GM18873 (cell line): ENCODE data around the gene MTCL1.
A peak's percentile ranks its signal among the peaks of the same experiment; 100 is the strongest.

ENCODE experiments used
- ATAC-seq: cut with Tn5 transposase; IDR thresholded peaks from one replicate; pipeline ENCODE4 v1.9.1; 2021; ENCODE audit warnings: mild to moderate bottlenecking, moderate library complexity, moderate number of reproducible peaks; ENCODE audit not compliant: unreplicated experiment, low FRiP score

The MTCL1 gene

DNA sequence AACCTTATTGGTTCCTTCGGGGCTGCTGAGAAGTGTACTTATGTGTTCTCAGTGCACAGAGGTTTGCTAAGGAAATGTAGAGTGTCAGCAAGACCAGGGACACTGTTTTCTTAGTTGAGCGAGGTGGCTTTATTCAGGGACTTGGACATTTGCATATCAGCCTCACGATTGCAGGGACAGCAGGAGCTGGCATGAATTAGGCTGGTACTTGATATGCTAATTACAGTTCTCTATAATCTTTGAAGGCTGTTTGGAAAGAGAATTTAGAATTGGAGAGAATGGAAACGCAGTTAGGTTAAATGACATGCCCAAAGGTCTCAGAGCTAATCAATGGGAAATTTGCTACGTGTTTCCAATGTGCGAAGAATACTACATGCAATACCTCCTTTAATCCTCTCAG lies 18.7 kb upstream of the MTCL1 start:
- no peak for ATAC-seq

GRCh38 chr18:8688216-8688800 lies 17.0 kb upstream of the MTCL1 start:
- no peak for ATAC-seq

DNA sequence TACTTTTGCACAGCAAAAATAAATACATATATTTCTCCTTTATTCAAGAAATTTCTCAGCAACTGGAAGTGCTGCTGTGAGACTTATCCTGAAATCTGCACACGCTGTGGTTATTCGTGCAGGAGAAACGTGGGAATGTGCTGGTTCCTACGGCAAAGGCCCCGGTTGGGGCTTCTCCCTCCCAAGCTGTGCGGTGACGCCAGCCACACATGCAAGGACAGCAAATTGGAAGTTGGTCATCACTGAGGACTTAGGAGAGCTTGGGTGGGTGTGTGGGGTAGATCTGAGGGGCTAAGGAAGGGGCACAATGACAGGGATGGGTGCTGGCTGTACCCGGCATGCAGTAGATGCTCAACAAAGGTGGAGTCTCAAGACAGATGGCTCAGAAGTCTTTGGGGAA lies 16.5 kb upstream of the MTCL1 start:
- no peak for ATAC-seq

DNA sequence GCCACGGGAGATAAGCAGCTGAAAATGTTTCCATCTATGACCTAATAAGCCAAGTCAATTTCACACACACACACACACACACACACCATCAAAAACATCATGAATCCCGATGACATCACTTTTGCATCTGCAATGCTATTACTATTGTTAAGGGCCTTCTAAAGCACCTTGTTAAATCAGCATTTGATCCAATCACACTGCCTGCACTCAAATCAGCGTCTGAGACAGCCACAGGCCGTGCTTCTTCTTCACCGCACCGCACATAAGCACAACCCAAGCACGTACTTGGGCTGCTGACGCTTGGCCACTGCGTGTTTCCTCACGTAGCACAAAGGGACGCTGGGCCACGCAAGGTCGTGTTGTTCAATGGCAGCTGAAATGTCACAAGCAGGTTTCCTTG lies 15.8 kb upstream of the MTCL1 start:
- no peak for ATAC-seq

- ATAC-seq: no peak
Measured at GRCh38 chr18:8694891-8695290, 10.5 kb upstream of the MTCL1 start.

DNA sequence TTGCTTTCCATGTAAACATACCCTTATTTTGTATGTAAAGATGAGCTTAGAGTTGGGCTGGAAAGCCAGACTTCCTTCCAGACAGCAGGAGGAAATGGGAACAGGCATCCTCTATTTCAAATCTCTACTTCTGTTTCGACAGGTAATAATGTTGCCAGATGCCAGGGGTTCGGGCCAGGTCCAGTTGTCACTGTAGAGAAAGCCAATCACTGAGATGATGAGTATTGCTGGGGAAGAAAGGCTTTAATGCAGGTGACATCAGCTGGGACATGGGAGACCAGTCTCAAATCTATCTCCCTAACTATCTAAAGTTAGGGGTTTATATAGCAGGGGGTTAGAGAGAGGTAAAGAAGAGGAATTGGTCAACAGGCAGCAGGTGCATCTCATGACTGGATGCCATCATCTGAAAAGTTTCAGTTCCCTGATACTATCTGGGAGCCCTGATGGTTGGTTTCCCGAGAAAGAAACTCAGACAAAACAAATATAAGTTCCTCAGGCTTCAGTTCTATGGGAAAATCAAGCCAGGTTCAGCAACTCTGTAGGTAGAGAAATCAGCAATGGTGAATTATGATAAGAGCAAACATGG lies 9.3 kb upstream of the MTCL1 start:
- ATAC-seq: peak; percentile 58

DNA sequence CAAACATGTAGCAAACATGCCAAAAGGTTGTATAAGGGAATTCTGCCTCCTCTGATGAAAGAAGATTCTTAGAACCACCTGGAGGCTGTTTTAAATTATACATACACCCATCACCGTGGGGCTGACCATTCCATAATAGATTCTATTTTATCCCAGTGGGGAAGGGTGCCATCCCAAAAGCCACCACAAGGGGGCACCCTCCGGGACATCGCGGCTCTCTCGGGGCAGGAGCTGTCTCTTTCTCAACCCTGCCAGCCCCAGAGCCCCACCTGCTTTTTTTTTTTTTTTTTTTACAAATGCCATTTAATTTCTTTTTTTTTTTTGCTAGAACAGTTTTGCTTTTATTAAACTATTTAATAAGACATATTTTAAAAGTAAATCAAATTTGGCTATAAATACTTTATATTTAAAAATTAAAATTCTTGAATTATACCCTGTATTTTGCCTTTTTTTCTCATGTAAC lies 8.6 kb upstream of the MTCL1 start:
- no peak for ATAC-seq

DNA sequence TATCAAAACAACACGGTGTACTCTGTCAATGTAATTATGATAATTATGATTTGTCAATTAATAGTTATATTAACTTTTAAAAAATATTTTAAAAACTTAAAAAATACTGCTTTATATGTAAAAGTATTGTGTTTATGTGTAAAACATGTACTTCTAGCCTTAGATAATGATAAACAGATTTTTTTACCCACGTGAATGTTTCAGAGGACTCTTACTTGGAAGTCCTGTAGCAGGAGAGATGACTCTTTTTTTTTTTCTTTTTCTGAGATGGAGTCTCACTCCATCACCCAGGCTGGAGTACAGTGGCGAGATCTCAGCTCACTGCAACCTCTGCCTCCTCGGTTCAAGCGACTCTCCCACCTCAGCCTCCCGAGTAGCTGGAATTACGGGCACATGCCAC lies 6.2 kb upstream of the MTCL1 start:
- ATAC-seq: no peak

DNA sequence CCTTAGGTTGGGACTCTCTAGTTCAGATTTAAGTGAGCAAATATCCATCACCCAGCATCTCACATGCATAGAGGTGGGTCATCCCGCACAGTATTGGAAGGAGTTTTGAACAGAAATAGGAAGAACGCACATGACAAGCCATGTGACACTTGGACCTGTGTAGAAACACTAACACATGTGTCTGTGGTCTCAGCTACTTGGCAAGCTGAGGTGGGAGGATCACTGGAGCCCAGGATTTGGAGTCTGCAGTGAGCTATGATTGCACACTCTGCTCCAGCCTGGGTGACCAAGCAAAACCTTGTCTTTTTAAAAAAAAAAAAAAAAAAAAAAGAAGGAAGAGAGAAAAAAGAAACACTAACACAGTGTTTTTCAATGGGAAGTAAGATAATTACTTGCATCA lies 5.4 kb upstream of the MTCL1 start:
- ATAC-seq: no peak

DNA sequence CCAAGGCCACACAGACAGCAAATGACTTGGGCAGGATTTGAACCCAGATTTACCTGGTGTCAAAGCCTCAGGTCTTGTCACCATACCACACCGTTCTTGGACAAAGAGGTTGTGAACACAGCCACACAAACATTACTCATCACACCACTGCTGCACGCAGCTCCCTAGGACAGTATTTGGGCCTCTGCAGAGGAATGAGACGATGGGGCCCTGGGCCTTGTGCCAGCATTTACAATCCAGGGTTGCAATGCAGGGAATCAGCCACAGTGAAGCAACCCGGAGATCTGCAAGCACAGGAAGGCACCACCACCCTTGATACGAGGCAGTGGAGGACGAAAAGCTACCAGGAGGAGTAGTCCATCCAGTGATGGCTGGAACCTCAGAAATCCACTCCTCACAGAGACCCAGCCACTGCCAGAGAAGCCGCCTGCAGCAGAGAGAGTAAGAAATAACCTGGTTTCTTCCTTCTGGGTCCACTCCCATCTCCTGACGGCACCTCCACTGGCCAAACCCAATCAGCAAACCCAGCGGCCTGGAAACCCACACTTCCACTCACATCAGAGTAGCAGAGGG lies 3.7 kb upstream of the MTCL1 start:
- no peak for ATAC-seq

DNA sequence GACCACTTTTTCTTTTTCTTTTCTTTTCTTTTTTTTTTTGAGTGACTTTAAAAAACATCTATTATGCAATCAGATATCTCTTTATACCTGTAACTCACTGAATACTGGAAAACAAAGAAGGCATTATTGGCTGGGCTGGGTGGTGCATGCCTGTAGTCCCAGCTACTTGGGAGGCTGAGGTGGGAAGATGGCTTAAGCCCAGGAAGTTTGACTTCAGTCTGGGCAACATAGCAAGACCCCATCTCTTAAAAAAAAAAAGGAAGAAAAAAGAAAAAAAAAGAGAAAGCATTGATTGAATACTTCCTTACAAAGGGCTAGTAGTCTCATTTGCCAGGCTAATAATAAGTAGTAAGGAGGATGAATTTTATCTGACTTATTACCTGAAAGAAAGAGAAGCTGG lies 2.7 kb upstream of the MTCL1 start:
- ATAC-seq: no peak

DNA sequence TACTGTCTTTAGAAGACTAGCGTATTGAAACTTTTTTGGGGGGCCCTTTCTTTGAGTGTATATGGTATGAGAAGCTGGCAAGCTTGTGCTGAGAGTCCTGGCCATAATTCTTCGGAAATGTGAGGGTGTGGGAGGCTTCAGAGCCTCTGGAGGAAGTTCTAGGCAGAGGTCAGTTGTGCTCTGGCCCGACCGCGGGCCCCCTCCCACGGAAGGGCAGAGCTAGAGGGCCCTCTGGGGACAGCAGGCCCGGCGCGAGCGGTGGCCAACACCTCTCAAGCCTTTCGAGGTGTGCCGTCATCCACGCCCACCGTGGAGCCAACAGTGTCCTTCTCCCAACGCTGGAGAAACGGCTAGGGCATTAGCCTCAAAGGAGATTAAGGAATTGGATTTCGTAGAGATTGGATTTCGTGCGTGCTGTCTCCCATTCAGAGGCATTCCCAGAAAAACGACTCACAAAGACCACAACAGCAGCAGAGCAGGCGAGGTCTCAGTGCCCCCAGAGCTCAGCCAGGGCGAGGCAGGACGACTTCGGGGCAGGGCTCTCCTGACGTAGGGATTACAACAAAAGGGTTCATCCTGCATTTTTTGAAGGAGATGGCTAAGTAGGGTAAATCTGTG lies 2.2 kb upstream of the MTCL1 start:
- ATAC-seq: no peak

DNA sequence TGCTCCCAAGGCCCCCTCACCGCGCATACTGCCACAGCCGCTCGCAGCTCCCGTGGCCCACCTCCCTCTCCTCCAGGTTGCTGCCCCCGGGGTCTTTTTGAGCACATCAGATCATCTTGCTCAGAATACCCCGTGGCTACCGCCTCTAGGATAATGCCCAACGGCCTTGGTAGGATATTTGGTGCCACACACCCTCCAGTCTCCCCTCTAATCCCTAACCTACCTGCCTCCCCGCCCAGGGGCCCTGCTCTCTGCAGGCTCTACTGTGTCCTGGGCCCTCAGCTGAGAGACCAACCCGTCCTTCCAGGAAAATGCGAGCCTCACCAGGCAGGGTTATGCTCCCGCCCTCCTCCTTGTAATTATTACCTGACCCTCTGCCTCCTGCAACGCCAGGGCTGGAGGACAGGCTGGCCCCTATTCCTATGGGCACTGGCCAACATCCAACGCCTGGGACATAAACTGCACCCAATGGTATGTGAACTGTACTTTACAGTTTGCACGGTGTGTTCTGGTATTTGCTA lies 1.5 kb upstream of the MTCL1 start:
- ATAC-seq: no peak

GRCh38 chr18:8704361-8705237 lies 757 bp upstream of the MTCL1 start:
- peak; percentile 68 for ATAC-seq

DNA sequence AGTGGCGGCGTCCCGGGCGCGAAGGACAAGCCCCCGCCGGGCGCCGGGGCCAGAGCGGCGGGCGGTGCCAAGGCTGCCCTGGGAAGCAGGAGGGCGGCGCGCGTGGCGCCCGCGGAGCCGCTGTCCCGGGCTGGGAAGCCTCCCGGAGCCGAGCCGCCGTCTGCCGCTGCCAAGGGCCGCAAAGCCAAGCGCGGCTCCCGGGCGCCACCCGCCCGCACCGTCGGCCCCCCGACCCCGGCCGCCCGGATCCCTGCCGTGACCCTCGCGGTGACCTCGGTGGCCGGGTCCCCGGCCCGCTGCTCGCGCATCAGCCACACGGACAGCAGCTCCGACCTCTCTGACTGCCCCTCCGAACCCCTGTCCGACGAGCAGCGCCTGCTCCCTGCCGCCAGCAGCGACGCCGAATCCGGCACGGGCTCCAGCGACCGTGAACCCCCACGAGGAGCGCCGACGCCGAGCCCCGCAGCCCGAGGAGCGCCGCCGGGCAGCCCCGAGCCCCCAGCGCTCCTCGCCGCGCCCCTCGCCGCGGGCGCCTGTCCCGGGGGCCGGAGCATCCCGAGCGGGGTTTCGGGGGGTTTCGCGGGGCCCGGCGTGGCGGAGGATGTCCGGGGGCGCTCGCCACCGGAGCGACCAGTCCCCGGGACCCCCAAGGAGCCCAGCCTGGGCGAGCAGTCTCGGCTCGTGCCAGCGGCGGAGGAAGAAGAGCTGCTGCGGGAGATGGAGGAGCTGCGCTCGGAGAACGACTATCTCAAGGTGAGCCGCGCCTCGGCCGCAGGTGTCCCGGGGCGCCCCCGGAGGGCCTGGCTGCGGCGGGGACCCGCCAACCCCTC lies 820 bp downstream of the MTCL1 start:
- no peak for ATAC-seq

DNA sequence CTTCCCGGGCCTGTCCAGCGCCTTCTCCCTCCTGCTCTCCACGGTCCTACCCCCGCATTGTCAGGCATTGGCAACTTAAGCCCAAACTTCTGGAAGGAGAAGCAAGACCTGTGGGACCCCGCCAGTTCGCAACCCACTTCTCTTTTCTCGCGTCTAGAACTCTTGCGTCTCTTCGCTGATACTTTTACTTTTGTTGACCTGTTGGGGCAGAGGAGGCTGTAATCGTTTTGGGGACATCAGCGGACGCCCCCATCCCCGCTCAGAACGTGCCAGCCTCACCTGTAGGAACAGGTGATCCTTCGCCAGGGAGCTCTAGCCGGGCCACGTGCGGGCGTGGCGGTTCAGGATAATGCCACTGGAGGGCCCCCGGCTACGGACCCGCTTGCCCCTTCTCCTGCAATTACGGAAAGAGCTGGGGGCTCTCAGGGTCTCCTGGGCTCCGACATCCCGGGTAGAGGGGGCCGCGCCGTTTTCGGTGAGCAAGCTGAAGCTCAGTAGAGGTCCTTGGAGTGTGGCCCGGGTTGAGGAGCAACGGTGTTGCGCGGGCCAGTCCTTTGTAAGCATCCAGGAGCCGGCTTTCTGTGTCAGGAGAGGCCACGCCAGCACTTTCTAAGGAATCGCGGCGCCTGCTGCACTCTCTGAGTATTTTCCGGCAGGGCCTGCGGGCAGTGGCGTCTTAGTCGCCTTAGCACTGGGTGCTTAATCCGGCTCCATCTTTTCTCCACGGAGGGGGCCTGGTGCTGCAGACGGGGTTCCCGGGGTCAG lies 1.6 kb downstream of the MTCL1 start:
- ATAC-seq: no peak

- no peak for ATAC-seq
Measured at GRCh38 chr18:8707556-8708300, 2.4 kb downstream of the MTCL1 start.

DNA sequence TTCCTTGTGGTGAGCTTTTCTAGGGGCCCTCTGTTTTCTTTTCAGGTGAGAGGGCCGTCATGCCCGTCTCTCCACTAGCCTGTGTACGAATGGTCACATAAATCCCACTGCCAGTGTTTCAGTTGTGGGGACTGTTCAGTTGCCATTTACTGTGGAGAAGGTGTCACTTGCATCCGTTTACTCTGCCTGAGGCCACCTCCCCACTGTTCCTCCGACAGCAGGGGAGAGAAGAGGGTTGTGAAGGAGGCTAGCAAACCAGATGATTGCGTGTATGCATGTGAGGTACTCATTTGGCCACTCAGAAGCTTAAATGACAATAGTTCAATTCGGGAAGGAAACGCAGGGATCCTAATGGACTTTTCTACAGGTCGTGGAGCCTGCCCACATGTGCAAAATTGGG lies 3.3 kb downstream of the MTCL1 start:
- ATAC-seq: no peak
